GM21528 (cell line): ENCODE data around the gene TYSND1.
A peak's percentile ranks its signal among the peaks of the same experiment; 100 is the strongest.
"Not testable (repeated sequence)": the region's sequence is repeated elsewhere in the genome, so short reads cannot be mapped to it uniquely, and the experiment has no call there.

ENCODE experiments used
- ATAC-seq: cut with Tn5 transposase; IDR thresholded peaks from one replicate; pipeline ENCODE4 v1.9.1; 2021; ENCODE audit warnings: mild to moderate bottlenecking, moderate library complexity; ENCODE audit not compliant: unreplicated experiment, low FRiP score

Gene TYSND1

DNA sequence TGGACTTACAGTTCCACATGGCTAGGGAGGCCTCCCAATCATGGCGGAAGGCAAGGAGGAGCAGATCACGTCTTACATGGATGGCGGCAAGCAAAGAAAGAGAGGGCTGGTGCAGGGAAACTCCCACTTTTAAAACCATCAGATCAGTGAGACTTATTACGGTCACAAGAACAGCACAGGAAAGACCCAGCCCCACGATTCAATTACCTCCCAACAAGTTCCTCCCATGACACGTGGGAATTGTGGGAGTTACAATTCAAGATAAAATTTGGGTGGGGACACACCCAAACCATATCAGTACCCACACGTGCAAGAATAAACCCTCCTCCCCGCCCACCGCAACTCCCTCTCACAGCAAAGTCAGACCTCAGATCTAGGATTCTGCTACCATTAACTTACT, 9.4 kb downstream of the TYSND1 start:
- no peak for ATAC-seq

DNA sequence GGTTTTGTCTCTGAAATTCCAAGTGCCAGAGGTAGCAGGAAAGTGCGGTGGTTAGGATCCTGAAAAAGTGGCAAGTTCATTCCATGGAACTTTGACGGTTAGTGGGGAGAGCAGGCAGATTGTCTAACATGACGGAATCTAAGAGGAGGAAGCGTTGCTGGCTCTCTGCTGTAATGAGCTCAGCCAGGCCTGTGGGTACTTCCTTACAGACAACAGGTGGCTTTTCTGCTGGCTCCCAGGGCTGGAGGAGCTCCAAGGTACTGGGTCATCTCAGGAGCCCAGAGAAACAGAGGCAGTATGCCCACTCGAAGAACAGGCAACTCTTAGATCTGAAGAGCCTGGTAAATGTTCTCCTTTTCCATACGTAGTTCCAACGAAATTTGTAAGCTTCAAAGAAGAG, 10.8 kb downstream of the TYSND1 start:
- ATAC-seq, result no peak

DNA sequence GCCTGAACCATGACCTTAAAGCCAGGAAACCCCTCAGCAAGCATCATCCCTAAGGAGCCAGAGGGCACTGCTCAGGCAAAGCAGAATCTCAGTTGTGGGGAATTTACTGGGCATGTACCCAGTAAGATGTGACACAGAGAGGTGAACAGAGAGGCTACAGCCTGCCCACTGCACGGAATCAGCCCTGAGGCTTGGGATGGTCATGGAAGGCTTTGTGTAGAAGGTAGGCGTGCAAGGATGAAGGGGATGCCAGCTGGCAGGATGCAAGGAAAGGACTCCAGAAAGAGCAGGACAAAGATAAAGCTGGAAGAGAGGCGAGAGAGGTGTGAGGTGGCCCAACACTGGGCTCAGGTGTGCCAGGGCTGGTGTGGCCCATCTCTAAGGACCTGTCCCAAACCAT, 11.5 kb downstream of the TYSND1 start:
- ATAC-seq, result no peak

DNA sequence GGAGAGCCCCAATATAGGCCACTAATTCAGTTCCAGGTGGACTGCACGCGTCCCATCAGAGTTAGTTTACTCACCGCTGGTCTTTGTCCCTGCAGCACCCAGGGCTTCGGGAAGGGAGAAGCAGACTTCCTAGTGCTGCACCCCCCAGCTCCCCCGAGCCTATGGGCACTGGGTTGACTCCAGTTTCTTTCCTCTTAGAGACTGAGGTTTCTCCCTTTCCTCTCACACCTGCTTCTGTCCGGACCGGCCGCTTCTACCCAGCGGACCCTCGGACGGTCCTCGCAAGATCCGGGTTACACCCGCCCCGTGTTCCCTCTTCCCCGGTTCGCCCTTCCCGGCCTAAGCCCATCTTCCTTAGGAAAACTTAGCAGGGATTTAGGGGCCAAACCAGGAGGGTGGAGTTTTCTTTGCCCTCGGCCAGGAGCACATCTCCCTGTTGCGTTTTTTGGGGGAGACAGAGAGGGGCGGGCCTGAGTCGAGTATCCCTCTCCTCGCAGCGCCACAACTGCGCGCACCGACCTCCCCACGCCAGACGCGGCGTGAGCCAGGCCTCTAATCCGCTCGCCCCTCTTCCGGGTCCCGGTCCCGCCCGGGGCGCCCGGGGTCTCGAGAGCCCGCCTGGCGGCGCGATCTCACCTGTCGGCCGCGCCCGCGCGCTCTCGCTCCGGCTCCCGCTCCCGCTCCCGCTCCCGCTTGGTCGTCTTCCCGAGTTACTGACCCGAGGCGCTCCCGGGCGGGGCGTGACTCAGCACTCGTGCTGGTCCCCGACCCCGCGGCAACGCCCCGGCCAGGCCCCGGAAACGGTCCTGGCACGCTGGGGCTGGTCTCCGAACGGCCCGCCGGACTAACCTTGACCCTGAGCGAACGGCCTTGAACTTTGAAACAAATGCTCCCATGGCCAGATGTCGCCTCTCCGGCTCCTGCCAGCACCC, 14.1 kb downstream of the TYSND1 start, which contains the start of gene AIFM2:
Gene AIFM2, minus strand, starts transcription at position 728 of the 932 bp plus-strand sequence. CDS start 8,741 bp downstream, outside the sequence.
- ATAC-seq, result peak; percentile 77

DNA sequence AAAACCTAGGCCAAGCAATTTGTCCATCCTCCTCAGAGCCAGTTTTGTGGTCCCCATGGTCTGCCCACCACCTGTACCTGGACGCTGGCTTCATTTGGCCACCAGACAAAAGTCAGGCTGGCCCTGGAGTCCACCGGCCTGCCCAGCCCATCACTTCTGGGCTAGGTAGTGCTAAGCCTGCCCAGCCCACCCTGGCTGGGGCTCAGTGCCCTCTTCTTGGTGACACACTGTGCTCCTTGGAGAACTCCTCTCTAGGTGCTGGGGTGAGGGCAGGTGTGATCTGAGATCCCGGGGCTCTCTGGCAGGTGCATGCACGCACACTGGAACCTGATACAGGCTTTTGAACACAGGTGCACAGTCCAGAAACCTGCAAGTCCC, 15.0 kb downstream of the TYSND1 start:
- ATAC-seq, result no peak

DNA sequence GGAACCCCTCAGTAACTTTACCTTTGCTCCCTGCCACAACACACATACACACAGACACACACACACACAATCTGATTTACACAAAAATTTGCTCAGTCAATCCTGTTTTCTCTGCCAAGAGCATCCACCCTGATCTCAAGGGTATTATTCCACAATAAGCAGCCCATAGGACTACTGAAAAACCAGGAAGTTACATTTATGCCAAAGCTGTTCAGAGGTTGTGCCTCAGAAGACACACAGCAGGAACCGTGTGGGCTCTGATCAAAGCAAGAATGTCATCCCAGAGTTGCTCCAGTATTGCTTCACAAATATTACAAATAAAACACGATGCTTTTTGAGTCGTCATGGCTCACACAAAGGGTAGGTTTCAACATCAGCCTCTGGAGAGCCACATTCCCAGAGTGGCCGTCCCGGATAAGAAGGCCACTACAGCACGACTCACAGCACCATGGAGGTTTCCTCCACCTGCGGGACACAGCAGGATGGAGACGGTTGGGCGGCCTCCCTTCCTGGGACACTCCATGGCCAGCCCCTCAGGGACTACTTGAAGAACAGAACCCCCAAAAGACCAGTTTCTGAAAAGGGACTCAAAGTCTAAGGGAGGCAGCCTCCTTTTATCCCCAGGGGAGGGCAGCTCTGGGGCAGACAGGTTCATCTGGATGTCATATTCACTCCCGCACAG, 15.5 kb downstream of the TYSND1 start:
- no peak for ATAC-seq

DNA sequence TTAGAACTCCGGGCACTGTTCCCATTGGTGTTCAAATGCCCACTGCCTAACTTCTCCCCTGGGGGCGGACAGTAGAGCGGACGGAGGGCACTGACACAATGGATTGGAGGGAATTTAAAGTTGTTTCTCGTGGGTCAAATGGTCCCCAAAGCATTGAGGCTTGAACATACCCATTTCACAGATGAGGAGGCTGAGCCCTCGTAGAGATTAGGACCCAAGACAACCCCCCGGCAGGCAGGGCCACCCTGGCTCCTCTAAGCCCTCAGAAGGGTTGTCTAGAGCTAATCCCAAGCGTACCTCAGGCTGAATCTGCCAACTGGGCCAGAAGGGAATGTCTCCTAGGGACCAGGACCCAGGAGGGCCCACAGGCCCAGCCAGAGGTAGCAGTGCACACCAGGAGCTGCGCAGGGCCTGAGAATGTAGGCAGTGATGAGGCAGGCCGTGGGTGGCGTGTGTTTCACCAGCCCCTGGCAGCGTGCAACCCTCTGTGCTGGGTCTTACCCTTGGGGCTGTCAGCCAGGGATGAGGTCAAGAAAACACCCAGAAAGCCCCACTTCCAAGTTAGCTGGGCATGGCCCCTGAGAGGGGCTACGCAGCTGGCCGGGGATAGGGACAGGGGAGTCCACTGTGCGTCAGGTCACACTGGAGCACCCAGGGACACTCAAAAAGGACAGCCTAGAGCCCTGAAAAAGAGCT, 19.7 kb downstream of the TYSND1 start:
- ATAC-seq, result no peak

DNA sequence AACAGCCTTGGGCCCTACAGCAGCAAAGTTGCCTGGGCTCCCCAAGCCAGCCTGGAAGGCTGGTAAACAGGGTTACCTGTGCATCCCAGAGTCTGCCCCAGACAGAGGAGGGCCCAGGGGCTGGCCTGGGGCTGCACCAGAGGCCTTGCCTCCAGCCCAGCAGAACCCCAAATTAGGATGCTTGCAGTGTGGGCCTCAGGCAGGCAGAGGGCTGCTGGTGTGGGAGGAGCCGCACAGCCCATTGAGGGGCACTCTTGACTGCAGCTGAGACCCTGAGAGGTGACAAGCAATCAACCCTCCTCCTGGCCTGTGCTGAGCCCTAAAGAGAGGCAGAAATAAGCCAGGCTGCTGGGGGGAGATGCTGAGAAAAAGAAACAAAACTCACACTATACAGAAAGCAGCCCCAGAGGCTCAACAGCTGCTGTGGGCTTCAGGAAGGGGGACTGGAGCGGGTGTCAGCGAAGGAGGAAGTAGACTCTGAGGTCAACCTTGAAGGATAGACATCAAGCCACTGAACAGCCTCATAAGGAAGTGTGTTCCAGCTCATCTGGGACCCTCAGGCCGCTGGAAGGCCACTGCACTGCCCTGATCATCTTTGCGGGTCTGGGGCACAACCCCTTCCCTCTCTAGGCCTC, 20.5 kb downstream of the TYSND1 start:
- no peak for ATAC-seq

DNA sequence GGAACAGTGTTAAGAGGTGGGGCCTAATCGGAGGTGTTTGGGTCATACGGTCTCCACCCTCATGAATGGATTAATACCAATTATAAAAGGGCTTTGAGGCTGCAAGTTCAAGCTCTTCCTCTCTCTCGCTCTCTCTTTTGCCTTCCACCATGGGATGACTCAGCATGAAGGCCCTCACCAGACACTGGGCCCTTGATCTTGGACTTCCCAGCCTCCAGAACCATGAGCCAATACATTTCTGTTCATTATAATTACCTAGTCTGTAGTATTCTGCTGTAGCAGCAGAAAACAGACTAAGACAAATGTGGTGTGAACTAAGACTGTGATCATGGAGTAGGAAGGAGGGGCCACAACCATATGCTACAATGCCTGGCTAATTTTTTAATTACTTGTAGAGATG, 21.6 kb downstream of the TYSND1 start:
- ATAC-seq, result no peak

DNA sequence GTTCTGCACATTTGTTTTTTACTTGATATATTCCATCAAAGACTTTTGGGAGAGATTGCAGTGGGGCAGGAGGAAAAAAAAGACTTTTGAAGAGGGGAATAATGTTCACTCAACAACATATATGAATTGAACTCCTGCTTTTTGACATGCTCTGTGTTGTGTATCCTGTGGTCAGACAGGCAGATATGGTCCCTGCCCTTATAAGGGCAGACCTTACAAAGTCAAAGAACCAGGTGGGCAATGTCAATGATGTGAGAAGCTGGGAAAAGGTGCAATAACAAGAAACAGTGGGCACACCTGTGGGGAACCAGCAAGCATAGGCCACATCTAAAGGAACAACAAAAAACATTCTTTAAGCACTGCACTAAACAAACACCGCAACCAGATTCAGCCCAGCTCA, 22.1 kb downstream of the TYSND1 start:
- ATAC-seq, result no peak

DNA sequence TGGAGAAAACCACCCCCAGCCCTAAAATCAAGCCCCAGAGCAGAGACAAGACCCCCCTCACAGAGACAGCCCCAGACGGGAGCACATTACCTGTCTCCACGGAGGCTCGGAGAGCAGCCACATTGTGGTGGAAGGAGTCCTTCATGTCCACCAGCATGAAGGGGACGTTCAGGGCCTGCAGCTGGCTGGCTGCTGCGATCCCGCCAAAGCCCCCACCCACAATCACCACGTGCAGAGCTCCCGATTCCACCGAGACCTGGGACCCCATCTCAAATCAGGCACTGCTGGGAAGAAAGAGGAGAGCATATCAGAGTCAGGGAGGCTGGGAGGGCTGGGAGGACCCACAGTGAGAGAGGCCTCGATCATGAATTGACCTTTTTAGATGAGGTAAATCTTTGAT, 22.7 kb downstream of the TYSND1 start:
- ATAC-seq, result no peak

DNA sequence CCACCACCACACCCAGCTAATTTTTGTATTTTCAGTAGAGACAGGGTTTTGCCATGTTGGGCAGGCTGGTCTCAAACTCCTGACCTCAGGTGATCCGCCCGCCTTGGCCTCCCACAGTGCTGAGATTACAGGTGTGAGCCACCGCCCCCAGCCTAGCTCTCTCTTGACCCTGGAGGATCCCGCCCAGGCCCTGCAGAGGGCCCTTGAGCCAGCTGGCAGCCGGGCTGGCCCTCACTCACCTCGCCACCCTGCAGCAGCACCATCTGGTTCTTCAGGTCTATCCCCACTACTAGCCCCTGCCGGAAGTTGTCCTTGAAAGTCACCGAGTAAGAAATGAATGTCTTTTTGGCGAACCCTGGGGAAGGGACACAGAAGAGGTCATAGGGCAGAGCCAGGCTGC, 23.3 kb downstream of the TYSND1 start:
- ATAC-seq, result not testable (repeated sequence)

DNA sequence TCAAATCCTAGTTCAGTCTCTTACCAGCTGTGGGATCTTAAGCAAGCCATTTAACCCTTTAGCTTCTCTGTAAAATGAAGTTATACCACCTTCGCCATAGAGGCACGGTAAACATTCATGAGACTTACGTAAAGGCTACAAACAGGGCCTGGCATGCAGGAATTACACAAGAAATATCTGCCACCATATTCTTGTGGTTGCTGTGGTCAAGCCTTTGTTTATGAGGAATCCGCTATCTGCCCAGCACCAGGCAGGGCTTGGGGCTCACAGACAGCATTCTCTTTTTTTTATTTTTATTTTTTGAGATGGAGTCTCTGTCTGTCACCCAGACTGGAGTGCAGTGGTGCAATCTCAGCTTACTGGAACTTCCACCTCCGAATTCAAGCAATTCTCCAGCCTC, 23.8 kb downstream of the TYSND1 start:
- no peak for ATAC-seq

DNA sequence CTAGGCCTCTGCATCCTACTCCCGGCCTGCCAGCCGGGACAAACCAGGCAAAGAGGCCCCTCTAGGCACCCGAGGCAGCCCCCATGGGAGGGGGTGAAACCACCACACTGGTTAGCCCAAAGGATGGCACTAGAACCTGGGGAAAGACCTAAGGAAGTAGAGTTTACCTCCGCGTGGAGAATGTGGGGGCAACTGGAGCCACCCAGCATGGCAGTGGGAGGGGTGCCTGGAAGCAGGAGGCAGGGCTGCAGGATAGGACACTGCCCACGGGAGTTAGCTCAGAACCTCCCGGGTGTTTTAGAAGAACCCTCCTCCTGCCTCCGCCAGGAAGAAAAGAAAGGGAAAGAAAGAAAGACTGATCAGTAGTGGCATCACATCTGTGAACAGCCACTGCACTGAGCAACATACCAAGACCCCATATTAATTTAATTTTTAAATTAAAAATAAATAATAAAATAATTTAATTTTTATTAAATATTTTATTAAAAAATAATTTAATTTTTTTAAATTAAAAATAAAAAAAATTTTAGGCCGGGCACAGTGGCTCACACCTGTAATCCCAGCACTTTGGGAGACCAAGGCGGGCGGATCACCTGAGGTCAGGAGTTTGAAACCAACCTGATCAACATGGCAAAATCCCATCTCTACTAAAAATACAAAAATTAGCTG, 25.1 kb downstream of the TYSND1 start:
- no peak for ATAC-seq

DNA sequence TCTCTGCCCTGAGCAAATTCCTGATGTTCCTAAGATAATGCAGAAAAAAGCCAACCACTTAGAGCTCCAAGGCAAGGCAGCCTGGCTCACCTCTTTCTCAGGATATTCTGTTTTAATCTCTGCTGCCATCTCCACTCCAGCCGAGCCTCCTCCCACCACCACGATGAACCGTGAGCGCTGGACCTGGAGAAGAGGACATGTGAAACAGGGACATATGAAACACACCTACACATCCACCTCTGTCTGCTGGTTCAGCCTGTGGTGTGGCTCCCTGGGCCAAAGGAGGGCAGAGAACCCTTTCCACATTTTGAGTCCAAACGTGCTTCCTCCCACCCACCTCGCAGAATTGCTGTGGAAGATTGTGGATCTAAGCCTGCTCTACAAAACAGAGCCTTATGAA, 26.1 kb downstream of the TYSND1 start:
- no peak for ATAC-seq

DNA sequence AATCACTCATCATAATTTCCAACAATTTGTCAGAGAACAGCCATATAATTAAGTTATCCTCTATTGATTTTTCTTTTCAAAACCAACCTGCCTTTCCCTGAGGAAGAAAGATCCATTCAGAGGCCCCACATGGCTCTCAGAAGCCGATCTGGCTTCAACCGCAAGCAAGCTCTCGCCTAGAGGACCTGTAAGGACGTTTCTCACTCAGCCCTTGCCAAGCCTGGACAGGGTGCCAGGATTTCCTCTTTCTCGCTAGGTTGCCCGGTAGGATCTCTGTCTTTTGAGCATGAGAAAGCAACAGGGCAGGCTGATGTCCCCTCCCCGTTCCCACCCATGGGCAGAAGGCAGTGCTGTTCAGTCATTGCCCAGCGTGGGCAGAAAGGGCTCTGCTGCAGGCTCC, 26.9 kb downstream of the TYSND1 start:
- ATAC-seq, result no peak

DNA sequence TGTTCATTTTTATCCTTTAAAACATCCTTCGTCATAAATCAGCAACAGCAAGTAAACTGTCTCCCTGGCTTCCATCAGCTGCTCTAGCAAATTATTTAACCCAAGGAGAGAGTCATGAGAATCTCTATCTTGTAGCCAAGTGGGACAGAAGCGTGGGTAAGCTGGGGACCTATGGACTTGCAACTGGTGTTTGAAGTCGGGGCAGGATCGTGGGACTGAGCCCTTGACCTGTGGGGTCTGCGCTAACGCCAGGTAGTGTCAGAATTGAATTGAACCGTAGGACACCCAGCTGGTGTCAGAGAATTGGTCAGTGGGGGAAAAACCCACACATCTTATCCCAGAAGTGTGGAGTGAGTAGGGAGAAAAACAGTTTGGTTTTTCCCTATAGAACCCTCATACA, 27.3 kb downstream of the TYSND1 start:
- no peak for ATAC-seq

DNA sequence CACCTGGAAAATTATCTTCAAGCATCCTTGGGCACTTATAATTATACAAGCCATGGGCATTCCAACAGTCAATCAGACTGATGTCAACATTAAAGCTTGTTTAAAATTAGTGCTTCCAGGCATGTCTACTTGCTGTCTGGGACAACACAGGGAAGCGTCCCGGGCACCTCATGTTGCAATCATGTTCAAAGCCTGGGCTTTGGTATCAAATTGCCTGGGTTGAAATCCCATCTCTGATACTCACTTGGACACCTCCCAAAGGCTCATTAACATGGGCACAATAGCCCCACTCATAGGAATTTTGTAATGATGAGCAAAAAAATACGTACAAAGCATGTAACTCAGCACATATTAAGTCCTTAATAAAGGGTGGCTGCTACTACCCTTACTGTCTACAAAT, 28.3 kb downstream of the TYSND1 start:
- ATAC-seq, result no peak

DNA sequence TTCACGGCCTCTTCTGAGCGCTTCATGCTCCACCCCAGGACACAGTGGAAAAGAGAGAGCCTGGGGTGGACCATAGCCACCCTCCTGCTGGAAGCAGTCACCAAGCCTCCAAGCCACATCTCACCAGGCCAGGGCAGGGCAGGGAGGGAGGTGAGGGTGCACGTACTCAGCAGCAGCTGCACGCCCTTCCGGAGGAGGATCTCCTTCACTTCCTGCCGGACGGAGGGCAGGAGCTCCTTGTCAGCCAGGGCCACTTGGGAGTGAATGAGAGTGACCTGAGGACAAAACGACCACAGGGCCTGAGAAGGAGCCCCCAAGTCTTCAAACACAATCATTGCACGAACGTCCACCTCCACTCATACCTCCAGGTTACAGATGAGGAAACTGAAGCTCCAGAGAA, 28.9 kb downstream of the TYSND1 start:
- ATAC-seq, result no peak

DNA sequence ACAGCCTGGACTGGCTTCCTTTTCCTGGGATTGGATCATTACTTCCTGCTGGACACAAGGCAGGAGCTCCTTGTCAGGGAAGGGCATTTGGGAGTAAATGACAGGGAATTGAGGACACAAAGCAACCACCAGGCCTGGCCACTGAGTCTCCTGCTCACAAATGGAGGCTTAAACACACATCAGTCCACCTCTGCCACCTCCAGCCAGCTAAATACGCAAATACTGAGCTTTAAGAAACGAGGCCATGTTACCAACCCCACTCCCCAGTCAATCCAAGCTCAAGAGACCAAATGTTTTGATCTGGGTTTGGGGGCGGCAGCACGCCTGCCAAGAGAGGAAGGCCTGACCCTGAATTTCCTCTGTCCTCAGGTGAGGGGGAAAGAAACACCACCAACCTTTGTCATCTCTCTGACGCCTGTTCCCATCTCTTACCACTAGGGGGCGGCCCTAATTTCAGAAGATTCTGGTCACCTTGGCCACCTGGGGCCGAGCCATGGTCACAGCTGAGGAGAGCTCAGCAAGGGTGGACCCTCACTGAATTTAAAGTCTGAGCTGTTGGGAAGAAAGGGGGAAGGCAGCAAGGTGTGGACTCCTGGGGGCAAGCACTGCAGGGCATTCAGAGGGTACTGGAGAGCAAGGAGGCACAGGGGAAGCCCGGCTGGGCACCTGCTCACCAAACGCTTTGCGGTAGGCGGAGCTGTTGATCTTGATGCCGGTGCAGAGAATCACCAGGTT, 30.4 kb downstream of the TYSND1 start:
- ATAC-seq, result no peak
